Astrocyte (in vitro differentiated cells and primary cell): ENCODE data around the gene GMNC.

Experiments used
- CTCF ChIP-seq: IDR thresholded peaks from 2 replicates; pipeline ENCODE4 v1.5.1; 2011; ENCODE audit warnings: low read depth, mild to moderate bottlenecking, inconsistent platforms, low read length, moderate library complexity; ENCODE audit not compliant: insufficient read depth
- EZH2 ChIP-seq: IDR thresholded peaks from 2 replicates; pipeline ENCODE4 v1.6.1; 2012; ENCODE audit warnings: mild to moderate bottlenecking, low read length, inconsistent platforms; ENCODE audit not compliant: insufficient read depth

GRCh38 chr3:190877925-190878324 is 15.4 kb upstream of the GMNC start:
- TF ChIP-seq CTCF: no peak
- TF ChIP-seq EZH2: no peak
